Keratinocyte (primary cell): ENCODE results near the gene WNT10A. TPM values are rescaled to one million over a fixed set of nuclear protein-coding genes. Genes with fewer than 3 reads are reported as not detected.

ENCODE experiments used
- DNase-seq: peaks from one replicate; pipeline ENCODE4 v3.0.0-alpha.2; 2011; ENCODE audit warnings: low read depth, missing footprints, low spot score
- FAIRE-seq: peaks from 2 replicates; lab custom pipeline; 2011; peaks lifted over from hg19 to GRCh38; lab: Jason Lieb, UNC
- H2AFZ ChIP-seq: 2 replicates; pipeline ENCODE4 v1.6.0; 2012; ENCODE audit warnings: low read length, control low read depth, inconsistent platforms; ENCODE audit not compliant: control insufficient read depth
- H3K27ac ChIP-seq: 2 replicates; pipeline ENCODE4 v1.5.1; 2011; ENCODE audit warnings: low read length; ENCODE audit not compliant: control insufficient read depth, insufficient read depth
- H3K27me3 ChIP-seq: 3 replicates; pipeline ENCODE4 v1.6.0; 2011; ENCODE audit warnings: low read length; ENCODE audit not compliant: control insufficient read depth, insufficient read depth; ENCODE audit errors: extremely low read depth
- H3K36me3 ChIP-seq, 2 experiments: 2 replicates in 1 of 2; 3 replicates in 1 of 2; pipeline ENCODE4 v1.5.1; 2011; ENCODE audit warnings: low read length in 2 of 2, mild to moderate bottlenecking in 1 of 2; ENCODE audit not compliant: control insufficient read depth in 2 of 2, insufficient read depth in 2 of 2; ENCODE audit errors: extremely low read depth in 1 of 2
- H3K4me1 ChIP-seq: 3 replicates; pipeline ENCODE4 v1.5.1; 2011; ENCODE audit warnings: low read length; ENCODE audit not compliant: control insufficient read depth, insufficient read depth; ENCODE audit errors: extremely low read depth
- H3K4me2 ChIP-seq: 3 replicates; pipeline ENCODE4 v1.6.0; 2011; ENCODE audit warnings: low read depth, low read length; ENCODE audit not compliant: control insufficient read depth, insufficient read depth; ENCODE audit errors: extremely low read depth
- H3K4me3 ChIP-seq, 3 experiments: fragments of 200-600 bp in 1 of 3; sonication (generic) in 1 of 3; 2 replicates in 2 of 3; 3 replicates in 1 of 3; pipeline ENCODE4 v1.5.1; 2011 to 2016; ENCODE audit warnings: low read length in 3 of 3, mild to moderate bottlenecking in 3 of 3, control low read depth in 2 of 3, inconsistent platforms in 1 of 3, low read depth in 1 of 3, mixed read lengths in 1 of 3, mixed run types in 1 of 3, moderate library complexity in 1 of 3; ENCODE audit not compliant: control insufficient read depth in 2 of 3, insufficient read depth in 2 of 3; ENCODE audit errors: extremely low read depth in 1 of 3
- H3K79me2 ChIP-seq: 2 replicates; pipeline ENCODE4 v1.6.0; 2012; ENCODE audit warnings: low read length; ENCODE audit not compliant: control insufficient read depth, insufficient read depth
- H3K9ac ChIP-seq: 3 replicates; pipeline ENCODE4 v1.6.0; 2011; ENCODE audit warnings: low read length; ENCODE audit not compliant: control insufficient read depth, insufficient read depth; ENCODE audit errors: extremely low read depth
- H3K9me1 ChIP-seq: 3 replicates; pipeline ENCODE4 v1.6.0; 2011; ENCODE audit warnings: low read length; ENCODE audit not compliant: control insufficient read depth, insufficient read depth; ENCODE audit errors: extremely low read depth
- H3K9me3 ChIP-seq: 2 replicates; pipeline ENCODE4 v1.5.1; 2012; ENCODE audit warnings: low read depth, low read length; ENCODE audit not compliant: control insufficient read depth
- H4K20me1 ChIP-seq: 3 replicates; pipeline ENCODE4 v1.6.0; 2011; ENCODE audit warnings: low read length; ENCODE audit not compliant: control insufficient read depth, insufficient read depth; ENCODE audit errors: extremely low read depth
- CTCF ChIP-seq, 3 experiments: IDR thresholded peaks in 1 of 3; conservative IDR thresholded peaks in 1 of 3; optimal IDR thresholded peaks in 1 of 3; 2 replicates in 2 of 3; 3 replicates in 1 of 3; pipeline versions ENCODE3 to v1.5.1; 2011; ENCODE audit warnings: low read length in 3 of 3, mild to moderate bottlenecking in 3 of 3, moderate library complexity in 2 of 3, control low read depth in 1 of 3, inconsistent platforms in 1 of 3; ENCODE audit not compliant: insufficient read depth in 2 of 3; ENCODE audit errors: extremely low read depth in 1 of 3
- EZH2 ChIP-seq: IDR thresholded peaks from one replicate; pipeline ENCODE4 v1.6.1; 2012; ENCODE audit warnings: inconsistent platforms, mild to moderate bottlenecking, low read length, moderate library complexity
- dilution Hi-C: fragments of 300-500 bp; cut with MboI; formaldehyde crosslinking; loops from one replicate; pipeline ENCODE4 v1.7.0; 2020; ENCODE audit warnings: low sequenced_read_pairs; ENCODE audit not compliant: extremely low pct_ligation_motif_present
- polyA plus RNA-seq, 5 experiments: library from polyadenylated mRNA; depleted of rRNA in 3 of 5; stranded (reverse) in 3 of 5; stranded (forward) in 1 of 5; unstranded in 1 of 5; fragments of >200 nt; gene quantifications; 1 replicate in 1 of 5; 2 replicates in 3 of 5; 3 replicates in 1 of 5; pipeline versions ENCODE4 v1.2.1 to v1.2.3, GENCODE V29; 2011 to 2012; ENCODE audit warnings: missing spikeins in 2 of 5, low read depth in 1 of 5, low replicate concordance in 1 of 5

The WNT10A gene
- polyA plus RNA-seq, 1 donor (not counting 4 experiments of a cell fraction or from before 2014, with no cell fraction given), result 2.1 TPM

DNA sequence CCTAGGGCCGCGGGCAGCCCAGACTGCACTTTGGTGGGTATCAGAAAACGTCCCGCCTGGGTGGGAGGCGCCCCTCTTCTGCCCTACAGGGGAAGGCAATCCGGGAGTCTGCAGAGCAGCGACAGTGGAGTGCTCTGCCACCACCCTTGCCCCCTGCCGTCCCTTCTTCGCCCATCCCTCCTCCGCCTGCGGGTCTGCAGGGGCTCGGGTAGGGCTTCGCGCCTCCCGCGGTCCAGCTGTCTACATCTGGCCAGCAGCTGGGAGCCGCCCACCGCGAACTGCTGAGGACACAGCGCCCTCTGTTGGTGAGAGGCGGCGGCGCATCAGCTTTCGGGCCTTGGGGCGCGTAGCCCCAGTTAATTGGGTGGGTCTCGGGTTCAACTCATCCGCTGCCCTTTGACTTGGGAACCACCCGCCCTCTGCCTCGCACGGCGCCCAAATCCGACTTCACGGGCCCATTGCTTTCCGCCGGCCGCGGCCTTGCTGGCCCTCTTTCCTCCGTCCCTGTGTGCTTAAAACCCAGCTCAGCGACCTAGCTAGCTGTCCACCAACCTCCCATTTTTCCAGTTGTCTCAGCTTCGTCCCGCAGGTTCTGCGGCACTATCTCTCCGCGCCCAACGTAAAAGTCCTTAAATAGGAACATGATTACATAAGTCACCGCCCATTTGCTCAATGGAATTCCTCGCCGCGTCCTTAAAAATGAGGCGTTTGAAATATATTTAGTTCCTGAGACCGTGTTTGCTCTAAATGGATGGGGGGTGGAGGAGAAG, 17.6 kb downstream of the WNT10A start:
- no peak for DNase-seq
- H3K27me3 ChIP-seq, result no peaks in the 10 kb centered on the region
- H3K4me3 ChIP-seq, result no peak overlapping the region

DNA sequence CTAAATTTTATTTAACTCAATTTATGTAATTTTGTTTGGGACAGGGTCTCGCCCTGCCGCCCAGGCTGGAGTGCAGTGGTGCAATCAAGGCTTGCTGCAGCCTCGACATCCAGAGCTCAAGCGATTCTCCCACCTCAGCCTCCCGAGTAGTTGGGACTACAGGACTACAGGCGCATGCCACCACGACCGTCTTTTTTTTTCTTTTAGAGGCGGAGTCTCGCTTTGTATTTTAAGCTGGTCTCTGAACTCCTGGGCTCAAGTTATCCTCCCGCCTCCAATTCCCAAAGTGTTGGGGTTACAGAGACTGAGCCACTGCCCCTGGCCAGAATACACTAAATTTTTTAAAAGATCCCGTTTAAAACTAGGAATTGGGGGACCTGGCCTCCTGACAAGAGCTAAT, 18.5 kb downstream of the WNT10A start:
- no peak overlapping the region for H3K27ac ChIP-seq
- no peaks in the 10 kb centered on the region for H3K36me3 ChIP-seq
- no peaks in the 10 kb centered on the region for H4K20me1 ChIP-seq
- TF ChIP-seq EZH2 (no peak), CTCF (optimal IDR thresholded peaks at IDR 0.05 in 1 of 3, IDR thresholded peaks at IDR 0.05 in 1 of 3, conservative IDR thresholded peaks at IDR 0.05 in 1 of 3; ENCODE audit: extremely low read depth in 1 of 3, insufficient read depth in 2 of 3, low read length in 3 of 3) (no peak)
- H3K79me2 ChIP-seq, result no peaks in the 10 kb centered on the region
- H3K9me3 ChIP-seq, result no peaks in the 10 kb centered on the region
- no peak overlapping the region for H3K4me3 ChIP-seq
- no peak overlapping the region for H3K4me2 ChIP-seq
- peaks cover 40% of the 10 kb centered on the region for H3K4me1 ChIP-seq
- H3K9ac ChIP-seq, result no peak overlapping the region
- no peak overlapping the region for H2AFZ ChIP-seq
- dilution Hi-C loops, result no loop called here
- no peaks in the 10 kb centered on the region for H3K27me3 ChIP-seq
- FAIRE-seq (no peak), DNase-seq (no peak)
- H3K9me1 ChIP-seq, result no peaks in the 10 kb centered on the region

More for the DNA sequence above, 17.6 kb downstream of the WNT10A start:
- FAIRE-seq, result no peak
- H2AFZ ChIP-seq, result no peak overlapping the region
- H3K9me3 ChIP-seq, result no peaks in the 10 kb centered on the region
- TF ChIP-seq EZH2 (no peak), CTCF (optimal IDR thresholded peaks at IDR 0.05 in 1 of 3, IDR thresholded peaks at IDR 0.05 in 1 of 3, conservative IDR thresholded peaks at IDR 0.05 in 1 of 3; ENCODE audit: extremely low read depth in 1 of 3, insufficient read depth in 2 of 3, low read length in 3 of 3) (peak in 2 of 3 experiments; percentile 71 to 99)
- no peaks in the 10 kb centered on the region for H3K36me3 ChIP-seq
- dilution Hi-C loops, result no loop called here
- H3K4me2 ChIP-seq, result peak overlapping the region; percentile 12
- no peak overlapping the region for H3K27ac ChIP-seq
- no peaks in the 10 kb centered on the region for H3K9me1 ChIP-seq
- H3K9ac ChIP-seq, result no peak overlapping the region
- H4K20me1 ChIP-seq, result no peaks in the 10 kb centered on the region
- peaks cover 49% of the 10 kb centered on the region for H3K4me1 ChIP-seq
- H3K79me2 ChIP-seq, result no peaks in the 10 kb centered on the region
